Transverse colon (tissue), 4 donors: ENCODE measurements around the gene DAGLB.

Experiments
- CTCF ChIP-seq, 5 experiments: fragments of 200-600 bp in 3 of 5; fragments of 450-650 bp in 2 of 5; sonication (generic) in 3 of 5; IDR thresholded peaks; 1 replicate in 2 of 5; 2 replicates in 3 of 5; pipeline ENCODE4 v1.5.1; 2016 to 2017; ENCODE audit warnings: antibody characterized with exemption in 5 of 5, inconsistent platforms in 3 of 5, mild to moderate bottlenecking in 2 of 5, moderate library complexity in 1 of 5
- EP300 ChIP-seq: sonication (generic); formaldehyde crosslinking; IDR thresholded peaks from one replicate; pipeline ENCODE4 v1.6.1; 2017; ENCODE audit warnings: antibody characterized with exemption, low read depth
- POLR2A ChIP-seq: fragments of 450-650 bp; IDR thresholded peaks from one replicate; pipeline ENCODE4 v1.6.1; 2016; ENCODE audit warnings: antibody characterized with exemption, mild to moderate bottlenecking, moderate library complexity
- POLR2AphosphoS5 ChIP-seq, 3 donors: sonication (generic); formaldehyde crosslinking; IDR thresholded peaks; one replicate each; pipeline ENCODE4 v1.6.1; 2016; ENCODE audit warnings: antibody characterized with exemption in 3 of 3

DNA sequence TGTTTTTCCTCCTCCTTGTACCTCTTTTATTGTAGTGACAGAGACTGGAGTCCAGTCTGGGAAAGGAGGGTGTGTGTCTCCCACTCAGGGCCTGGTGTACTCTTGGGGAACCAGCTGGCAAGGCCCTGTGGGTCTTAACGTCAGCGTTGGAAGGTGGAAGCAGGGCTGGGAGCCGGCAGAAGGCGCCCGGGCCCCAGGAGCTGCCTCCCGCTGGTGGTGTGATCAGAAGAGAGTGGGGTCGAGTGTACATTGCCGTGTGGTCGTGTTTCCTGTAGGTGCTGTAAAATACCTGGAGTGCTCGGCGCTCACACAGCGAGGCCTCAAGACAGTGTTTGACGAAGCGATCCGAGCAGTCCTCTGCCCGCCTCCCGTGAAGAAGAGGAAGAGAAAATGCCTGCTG lies 45.7 kb downstream of the DAGLB start:
- TF ChIP-seq POLR2A (no peak), CTCF (IDR thresholded peaks at IDR 0.05) (no peak), POLR2AphosphoS5 (IDR thresholded peaks at IDR 0.05) (no peak), EP300 (no peak)
